ENCODE measurements around the gene PRXL2B. TPM values are rescaled to one million over a fixed set of nuclear protein-coding genes. Genes with fewer than 3 reads are reported as not detected.

Gene PRXL2B
- total RNA-seq, 1 experiment from 2014 or later = 40.7 TPM

GRCh38 chr1:2628191-2628932, 41.8 kb downstream of the PRXL2B start:
- Histone ChIP-seq H2BK15ac (ENCODE audit: low read depth, low read length) (no peak overlapping the region), H3K79me1 (ENCODE audit: insufficient read depth, low read depth, low read length, poor library complexity, severe bottlenecking) (no peaks in the 10 kb centered on the region), H2BK12ac (ENCODE audit: insufficient read length, low read depth, low read length) (no peak overlapping the region), H4K20me1 (ENCODE audit: control insufficient read depth, insufficient read depth, insufficient read length) (peaks cover 2% of the 10 kb centered on the region), H3K23me2 (ENCODE audit: insufficient read length, low read depth, low read length, poor library complexity, severe bottlenecking) (peaks cover 3% of the 10 kb centered on the region), H3K4me1 (ENCODE audit: insufficient read depth, low read length) (no peaks in the 10 kb centered on the region), H4K8ac (replicated peaks; ENCODE audit: insufficient read length, low read depth, low read length) (no peak overlapping the region), H3K18ac (ENCODE audit: insufficient read length, low read depth, low read length) (no peak overlapping the region), H3K27ac (ENCODE audit: insufficient read length, low read depth, low read length) (no peak overlapping the region), H3K4me2 (ENCODE audit: insufficient read depth, insufficient read length, low read length) (peak overlapping the region; percentile 18), H3K4ac (ENCODE audit: low read depth, low read length) (no peak overlapping the region), H2BK5ac (ENCODE audit: insufficient read length, low read length) (no peak overlapping the region), H2AFZ (ENCODE audit: low read length) (no peak overlapping the region), H3K23ac (ENCODE audit: insufficient read length, low read depth, low read length) (no peak overlapping the region), H2BK120ac (ENCODE audit: low read depth, low read length, poor library complexity, severe bottlenecking) (no peak overlapping the region), H3K79me2 (ENCODE audit: insufficient read depth, low read length) (no peaks in the 10 kb centered on the region), H3K27me3 (ENCODE audit: insufficient read depth, low read length) (peaks cover 22% of the 10 kb centered on the region; the same call in 1 of the 2 replicates), H3K56ac (ENCODE audit: insufficient read length, low read depth, low read length) (no peak overlapping the region), H2BK20ac (ENCODE audit: low read depth, low read length, poor library complexity, severe bottlenecking) (no peak overlapping the region), H3T11ph (ENCODE audit: low read length) (no peak overlapping the region), H4K91ac (ENCODE audit: insufficient read length, low read depth, low read length) (no peak overlapping the region), H2AK5ac (ENCODE audit: insufficient read length, low read length) (no peak overlapping the region), H3K14ac (ENCODE audit: insufficient read depth, low read length) (no peak overlapping the region), H4K5ac (ENCODE audit: insufficient read length, low read depth, low read length) (no peak overlapping the region), H3K9me3 (ENCODE audit: control insufficient read depth, low read depth, low read length) (no peaks in the 10 kb centered on the region), H3K9ac (ENCODE audit: extremely low read depth, insufficient read length, low read length) (no peak overlapping the region)
- Mint-ChIP-seq H3K4me3 (peak overlapping the region in 1 of 2 experiments; percentile 66; a peak in 2 of 5 replicates), H3K36me3 (ENCODE audit: insufficient read depth in 1 of 3, low read depth in 3 of 3) (peaks cover 0 to 10% (median 7%) of the 10 kb centered on the region in 3 experiments; a peak in 5 of 7 replicates), H3K27ac (no peak overlapping the region), H3K4me1 (peaks cover 14 to 30% of the 10 kb centered on the region in 2 experiments), H3K9me3 (peaks cover 10 to 13% of the 10 kb centered on the region in 2 experiments; a peak in 4 of 5 replicates), H3K27me3 (ENCODE audit: low read depth) (peaks cover 82% of the 10 kb centered on the region)
- no peak for DNase-seq
- WGBS (ENCODE audit: extremely low coverage, insufficient read length, low lambda C conversion rate) = no CpG with 5 or more reads among the region's 46 CpGs
- TF ChIP-seq, protein P1, sequence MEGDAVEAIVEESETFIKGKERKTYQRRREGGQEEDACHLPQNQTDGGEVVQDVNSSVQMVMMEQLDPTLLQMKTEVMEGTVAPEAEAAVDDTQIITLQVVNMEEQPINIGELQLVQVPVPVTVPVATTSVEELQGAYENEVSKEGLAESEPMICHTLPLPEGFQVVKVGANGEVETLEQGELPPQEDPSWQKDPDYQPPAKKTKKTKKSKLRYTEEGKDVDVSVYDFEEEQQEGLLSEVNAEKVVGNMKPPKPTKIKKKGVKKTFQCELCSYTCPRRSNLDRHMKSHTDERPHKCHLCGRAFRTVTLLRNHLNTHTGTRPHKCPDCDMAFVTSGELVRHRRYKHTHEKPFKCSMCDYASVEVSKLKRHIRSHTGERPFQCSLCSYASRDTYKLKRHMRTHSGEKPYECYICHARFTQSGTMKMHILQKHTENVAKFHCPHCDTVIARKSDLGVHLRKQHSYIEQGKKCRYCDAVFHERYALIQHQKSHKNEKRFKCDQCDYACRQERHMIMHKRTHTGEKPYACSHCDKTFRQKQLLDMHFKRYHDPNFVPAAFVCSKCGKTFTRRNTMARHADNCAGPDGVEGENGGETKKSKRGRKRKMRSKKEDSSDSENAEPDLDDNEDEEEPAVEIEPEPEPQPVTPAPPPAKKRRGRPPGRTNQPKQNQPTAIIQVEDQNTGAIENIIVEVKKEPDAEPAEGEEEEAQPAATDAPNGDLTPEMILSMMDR (conservative IDR thresholded peaks at IDR 0.05) = no peak
